ENCODE data around the gene LIPC. TPM values are rescaled to one million over a fixed set of nuclear protein-coding genes. Genes with fewer than 3 reads are reported as not detected.

LIPC gene
- total and polyA plus RNA-seq, 9 of the 15 experiments (the other 6 are each of a cell fraction or from before 2014, with no cell fraction given), result 0.07 to 0.41 (median 0.11) TPM; not detected in 2

DNA sequence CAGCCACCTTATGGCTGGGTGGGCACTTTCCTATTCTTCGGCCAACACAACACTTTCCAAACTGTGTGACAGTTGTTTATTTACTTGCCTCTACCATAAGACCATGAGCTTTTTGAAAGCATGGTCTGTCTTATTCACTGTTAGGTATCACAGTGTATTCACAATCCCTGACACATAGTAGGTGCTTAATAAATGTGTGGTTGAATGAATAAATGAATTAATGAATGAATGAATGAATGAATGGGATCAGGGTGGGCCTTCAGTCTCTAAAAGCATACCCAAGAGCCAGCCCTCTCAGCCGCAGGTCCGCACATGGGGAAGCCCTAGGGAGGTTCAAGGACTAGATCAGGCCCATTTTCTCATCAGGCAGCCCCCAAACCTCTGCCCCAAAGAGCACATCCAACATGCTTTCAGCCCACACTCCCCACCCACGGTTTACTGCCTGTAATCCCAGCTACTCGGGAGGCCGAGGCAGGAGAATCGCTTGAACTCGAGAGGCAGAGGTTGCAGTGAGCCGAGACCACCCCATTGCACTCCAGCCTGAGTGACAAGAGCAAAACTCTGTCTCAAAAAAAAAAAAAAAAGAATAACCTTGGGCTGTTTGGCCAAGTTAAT is 95.9 kb downstream of the LIPC start:
- Histone ChIP-seq H3K36me3 (ENCODE audit: control insufficient read depth, insufficient read depth, low read length) (no peaks in the 10 kb centered on the region), H3K27me3 (ENCODE audit: control insufficient read depth in 2 of 2, insufficient read depth in 2 of 2, low read length in 2 of 2) (no peaks in the 10 kb centered on the region), H4K20me1 (replicated peaks; ENCODE audit: control insufficient read depth, insufficient read depth, low read length) (no peaks in the 10 kb centered on the region), H2AFZ (ENCODE audit: low read depth, low read length) (no peak overlapping the region), H3K4me2 (ENCODE audit: insufficient read depth, low read length) (no peak overlapping the region), H3K79me2 (ENCODE audit: control insufficient read depth, insufficient read depth, low read length) (no peaks in the 10 kb centered on the region), H3K4me3 (no peak overlapping the region), H3K4me1 (replicated peaks in 1 of 2; ENCODE audit: control insufficient read depth in 2 of 2, insufficient read depth in 2 of 2, low read length in 2 of 2) (peaks cover 0 to 4% of the 10 kb centered on the region in 2 experiments; a peak in 1 of 5 replicates), H3K9ac (ENCODE audit: insufficient read depth in 1 of 2, low read depth in 2 of 2, low read length in 2 of 2) (no peak overlapping the region), H3K27ac (ENCODE audit: extremely low read depth, low read depth, low read length) (no peak overlapping the region), H3K9me1 (ENCODE audit: control insufficient read depth, insufficient read depth, low read length) (no peaks in the 10 kb centered on the region), H3K9me3 (replicated peaks; ENCODE audit: control insufficient read depth, insufficient read depth, low read depth, low read length) (no peaks in the 10 kb centered on the region)
- no TSS peak for BruUV-seq (replicated peaks)
- intact Hi-C loops (cut with micrococcal nuclease) (no loop called here), in situ Hi-C loops (cut with MboI) (no loop called here)
- TF ChIP-seq ZKSCAN1 (IDR thresholded peaks at IDR 0.05; ENCODE audit: low read depth, low read length) (peak; percentile 70; the same call in 1 of the 2 replicates), NCOA2 (IDR thresholded peaks at IDR 0.05; ENCODE audit: partially characterized antibody in 2 of 2) (no peak), YY1 (IDR thresholded peaks at IDR 0.05; ENCODE audit: borderline replicate concordance in 1 of 3, control insufficient read depth in 1 of 3, extremely low read depth in 1 of 3, insufficient read depth in 3 of 3, insufficient read length in 1 of 3, insufficient replicate concordance in 2 of 3, low read depth in 1 of 3, low read length in 2 of 3) (no peak), ZNF24 (IDR thresholded peaks at IDR 0.05) (peak; percentile 90)
- WGBS (ENCODE audit: insufficient coverage, low coverage, missing lambda C conversion rate), result 53% methylated on average over 8 of the region's 9 CpGs
- ChIA-PET CTCF (ENCODE audit: low intra/inter-chr PET ratio) (interaction anchor here (0.7 kb wide), 1 partner anchor 658 kb away, joined by 3 read pairs; no protein-coding TSS in a partner anchor), POLR2A (interaction anchor here (0.6 to 1.1 kb wide), 2 partner anchors 15 to 40 kb away, joined by 3 to 4 read pairs; no protein-coding TSS in a partner anchor)
- ATAC-seq (no peak), DNase-seq (ENCODE audit: extremely low read depth in 1 of 4, low spot score in 3 of 4) (no peak), FAIRE-seq (no peak)
